Measurements from ENCODE around the gene TAAR6. TPM values are rescaled to one million over a fixed set of nuclear protein-coding genes. Genes with fewer than 3 reads are reported as not detected.

TAAR6 gene
- polyA plus RNA-seq, 1 of the 3 experiments (the other 2 are of a cell fraction), result not detected

- no peak for TF ChIP-seq ZBTB33 (IDR thresholded peaks at IDR 0.05; ENCODE audit: borderline replicate concordance, low read depth)
- TF ChIP-seq GATA2 (CRISPR knock-in tag; IDR thresholded peaks at IDR 0.05), result no peak
- TF ChIP-seq FOSL2 (IDR thresholded peaks at IDR 0.05; ENCODE audit: borderline replicate concordance, low read depth), result no peak
- no peak for TF ChIP-seq SMC3 (IDR thresholded peaks at IDR 0.05; ENCODE audit: low read depth, low read length)
- no peak for TF ChIP-seq NRF1 (IDR thresholded peaks at IDR 0.05; ENCODE audit: low read depth, low read length)
- TF ChIP-seq FOXJ3 (CRISPR knock-in tag; IDR thresholded peaks at IDR 0.05), result no peak
These were observed 34.6 kb downstream of the TAAR6 start (continued) for GRCh38 chr6:132604635-132605152.

DNA sequence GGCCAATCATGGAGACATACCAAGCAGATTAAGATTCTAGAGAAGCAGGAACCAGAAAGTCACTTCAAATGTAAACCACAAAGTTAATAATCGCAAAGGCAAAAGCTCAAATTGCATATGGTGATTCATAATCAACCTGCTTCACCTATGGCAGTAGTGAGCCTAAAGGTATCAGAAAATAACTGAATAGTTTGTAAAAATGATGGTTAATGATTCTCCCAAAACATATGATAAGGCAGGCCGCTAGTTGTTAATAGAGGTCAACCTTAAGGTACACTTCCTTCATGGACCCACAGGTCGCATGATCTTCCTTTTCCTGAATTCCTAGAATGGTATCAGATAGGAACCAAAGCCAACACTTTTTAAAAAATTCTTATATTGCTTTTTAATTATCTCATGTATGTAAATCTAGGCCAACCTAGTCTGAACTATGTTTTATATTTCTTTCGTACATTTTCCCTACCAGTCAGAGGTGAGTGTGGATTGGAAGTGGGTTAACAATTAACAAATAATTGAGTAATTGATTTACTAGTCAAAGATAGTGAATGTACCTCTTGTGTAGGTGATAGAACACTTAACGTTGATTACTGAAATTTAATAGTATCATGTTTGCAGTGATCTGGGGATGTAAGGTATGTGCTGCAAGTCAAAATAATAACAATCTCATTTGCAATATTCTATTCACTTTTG, 37.6 kb downstream of the TAAR6 start:
- 25% methylated on average over 5 of the region's 5 CpGs for WGBS (ENCODE audit: low lambda C conversion rate)
- no peak overlapping the region for H3K27ac ChIP-seq (ENCODE audit: low read depth in 2 of 2, low read length in 1 of 2)
- TF ChIP-seq TCF12 (IDR thresholded peaks at IDR 0.05) (no peak), NRF1 (IDR thresholded peaks at IDR 0.05; ENCODE audit: low read depth, low read length) (no peak), RAD21 (IDR thresholded peaks at IDR 0.05; ENCODE audit: low read length) (no peak), JUND (IDR thresholded peaks at IDR 0.05) (no peak), RXRA (IDR thresholded peaks at IDR 0.05; ENCODE audit: borderline replicate concordance, low read depth) (no peak), TAF1 (IDR thresholded peaks at IDR 0.05; ENCODE audit: borderline replicate concordance, low read depth, low read length) (no peak)
- TF ChIP-seq, protein P1, sequence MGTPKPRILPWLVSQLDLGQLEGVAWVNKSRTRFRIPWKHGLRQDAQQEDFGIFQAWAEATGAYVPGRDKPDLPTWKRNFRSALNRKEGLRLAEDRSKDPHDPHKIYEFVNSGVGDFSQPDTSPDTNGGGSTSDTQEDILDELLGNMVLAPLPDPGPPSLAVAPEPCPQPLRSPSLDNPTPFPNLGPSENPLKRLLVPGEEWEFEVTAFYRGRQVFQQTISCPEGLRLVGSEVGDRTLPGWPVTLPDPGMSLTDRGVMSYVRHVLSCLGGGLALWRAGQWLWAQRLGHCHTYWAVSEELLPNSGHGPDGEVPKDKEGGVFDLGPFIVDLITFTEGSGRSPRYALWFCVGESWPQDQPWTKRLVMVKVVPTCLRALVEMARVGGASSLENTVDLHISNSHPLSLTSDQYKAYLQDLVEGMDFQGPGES (IDR thresholded peaks at IDR 0.05; ENCODE audit: low read depth, low read length), result no peak

GRCh38 chr6:132611616-132612015, 41.5 kb downstream of the TAAR6 start:
- WGBS (ENCODE audit: low lambda C conversion rate), result 18% methylated on average over 2 of the region's 2 CpGs
- ChIA-PET POLR2A (no interaction called here), CTCF (no interaction called here)
- no peak for TF ChIP-seq RCOR1 (IDR thresholded peaks at IDR 0.05; ENCODE audit: low read length)
- no peak for TF ChIP-seq ZBTB33 (IDR thresholded peaks at IDR 0.05; ENCODE audit: borderline replicate concordance, low read depth)
- TF ChIP-seq YY1 (IDR thresholded peaks at IDR 0.05; ENCODE audit: low read depth), result no peak
- TF ChIP-seq, protein P1 (IDR thresholded peaks at IDR 0.05; ENCODE audit: low read depth, low read length), result no peak
- TF ChIP-seq, protein P2, sequence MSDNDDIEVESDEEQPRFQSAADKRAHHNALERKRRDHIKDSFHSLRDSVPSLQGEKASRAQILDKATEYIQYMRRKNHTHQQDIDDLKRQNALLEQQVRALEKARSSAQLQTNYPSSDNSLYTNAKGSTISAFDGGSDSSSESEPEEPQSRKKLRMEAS (IDR thresholded peaks at IDR 0.05; ENCODE audit: low read depth), result no peak
- no peak for TF ChIP-seq MXI1 (IDR thresholded peaks at IDR 0.05; ENCODE audit: low read depth, low read length)
- no peak for TF ChIP-seq RAD21 (IDR thresholded peaks at IDR 0.05; ENCODE audit: low read length)
- TF ChIP-seq FOSL2 (IDR thresholded peaks at IDR 0.05; ENCODE audit: borderline replicate concordance, low read depth), result no peak
- TF ChIP-seq USF2 (IDR thresholded peaks at IDR 0.05; ENCODE audit: borderline replicate concordance, low read depth, low read length), result no peak

More for the DNA sequence above, 37.6 kb downstream of the TAAR6 start:
- Histone ChIP-seq H2AFZ (ENCODE audit: low read depth) (no peak overlapping the region), H3K27me3 (ENCODE audit: insufficient read depth) (no peaks in the 10 kb centered on the region; the same call in 1 of the 2 replicates), H3K36me3 (replicated peaks in 1 of 2; ENCODE audit: control insufficient read depth in 1 of 2, insufficient read depth in 2 of 2, low read length in 1 of 2) (no peaks in the 10 kb centered on the region), H3K4me2 (no peak overlapping the region), H3K9ac (no peak overlapping the region), H3K4me3 (ENCODE audit: low read depth in 2 of 2, low read length in 1 of 2) (no peak overlapping the region), H3K9me2 (no peaks in the 10 kb centered on the region), H3K4me1 (ENCODE audit: control insufficient read depth in 1 of 2, insufficient read depth in 2 of 2, low read depth in 1 of 2, low read length in 1 of 2) (no peaks in the 10 kb centered on the region), H3K9me3 (no peaks in the 10 kb centered on the region), H3K79me2 (ENCODE audit: insufficient read depth) (no peaks in the 10 kb centered on the region), H4K20me1 (ENCODE audit: insufficient read depth) (no peaks in the 10 kb centered on the region), H3F3A (replicated peaks; ENCODE audit: insufficient read depth) (no peaks in the 10 kb centered on the region)
- ChIA-PET POLR2A (no interaction called here), CTCF (no interaction called here)
- DNase-seq, result no peak

More at GRCh38 chr6:132611616-132612015, 41.5 kb downstream of the TAAR6 start:
- no peaks in the 10 kb centered on the region for H3K79me2 ChIP-seq (ENCODE audit: insufficient read depth)
- H2AFZ ChIP-seq (ENCODE audit: low read depth), result no peak overlapping the region
- no peak for DNase-seq
- H3K4me2 ChIP-seq, result no peak overlapping the region
- no peaks in the 10 kb centered on the region for H3K36me3 ChIP-seq (replicated peaks in 1 of 2; ENCODE audit: control insufficient read depth in 1 of 2, insufficient read depth in 2 of 2, low read length in 1 of 2)
- no peaks in the 10 kb centered on the region for H3K9me2 ChIP-seq
- H3K27ac ChIP-seq (ENCODE audit: low read depth in 2 of 2, low read length in 1 of 2), result no peak overlapping the region
- no peak overlapping the region for H3K9ac ChIP-seq
- H4K20me1 ChIP-seq (ENCODE audit: insufficient read depth), result no peaks in the 10 kb centered on the region
- no peaks in the 10 kb centered on the region for H3F3A ChIP-seq (replicated peaks; ENCODE audit: insufficient read depth)
- no peaks in the 10 kb centered on the region for H3K9me3 ChIP-seq
- H3K27me3 ChIP-seq (ENCODE audit: insufficient read depth), result no peaks in the 10 kb centered on the region; the same call in 1 of the 2 replicates
- H3K4me1 ChIP-seq (ENCODE audit: control insufficient read depth in 1 of 2, insufficient read depth in 2 of 2, low read depth in 1 of 2, low read length in 1 of 2), result no peaks in the 10 kb centered on the region
- no peak overlapping the region for H3K4me3 ChIP-seq (ENCODE audit: low read depth in 2 of 2, low read length in 1 of 2)

Data from SK-N-SH (cell line).